HG03103 (cell line): ENCODE data around the gene TMEM244.
"Not testable (repeated sequence)": the region's sequence is repeated elsewhere in the genome, so short reads cannot be mapped to it uniquely, and the experiment has no call there.

ENCODE experiments used
- ATAC-seq: cut with Tn5 transposase; IDR thresholded peaks from one replicate; pipeline ENCODE4 v1.9.1; 2021; ENCODE audit warnings: low read depth; ENCODE audit not compliant: unreplicated experiment

Gene TMEM244, protein sequence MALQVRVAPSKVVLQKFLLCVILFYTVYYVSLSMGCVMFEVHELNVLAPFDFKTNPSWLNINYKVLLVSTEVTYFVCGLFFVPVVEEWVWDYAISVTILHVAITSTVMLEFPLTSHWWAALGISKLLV

DNA sequence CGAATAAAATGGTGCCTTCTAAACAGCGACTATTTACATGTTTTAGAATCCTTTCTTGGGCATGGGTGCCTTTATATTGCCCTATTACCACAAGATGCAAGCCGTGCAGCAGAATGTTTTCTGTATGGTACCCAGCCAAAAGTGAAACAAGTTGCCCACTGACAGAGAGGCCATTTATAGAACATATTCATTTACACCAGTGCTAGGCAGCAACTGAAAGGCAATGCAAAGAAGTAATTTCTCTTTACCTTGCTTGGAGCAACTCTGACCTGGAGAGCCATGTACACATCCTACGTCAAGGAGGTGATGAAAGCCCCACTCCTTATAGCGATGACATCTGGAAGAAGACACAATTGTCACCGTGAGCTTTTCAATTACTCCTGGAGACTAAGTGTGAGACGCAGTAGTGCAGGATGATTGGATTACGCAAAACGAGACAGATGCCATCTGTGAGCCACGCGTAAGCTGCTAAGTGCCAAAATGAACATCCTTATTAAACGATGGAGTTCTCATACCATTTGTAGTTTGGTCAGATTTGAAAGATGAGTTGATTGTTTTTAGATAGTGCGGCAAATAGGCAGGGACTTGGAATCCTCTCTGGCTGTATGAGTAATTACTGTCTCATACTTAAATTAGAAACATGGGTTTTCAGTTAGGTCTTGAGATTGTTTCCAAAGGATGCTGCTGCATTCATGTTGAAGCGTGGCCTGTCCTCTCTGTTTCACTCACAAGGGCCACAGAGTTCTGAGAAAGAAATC, at the start of gene TMEM244:
Gene TMEM244, minus strand, starts transcription at position 408 of the 758 bp plus-strand sequence. Its CDS starts 127 bp downstream, at position 281.
- no peak for ATAC-seq

DNA sequence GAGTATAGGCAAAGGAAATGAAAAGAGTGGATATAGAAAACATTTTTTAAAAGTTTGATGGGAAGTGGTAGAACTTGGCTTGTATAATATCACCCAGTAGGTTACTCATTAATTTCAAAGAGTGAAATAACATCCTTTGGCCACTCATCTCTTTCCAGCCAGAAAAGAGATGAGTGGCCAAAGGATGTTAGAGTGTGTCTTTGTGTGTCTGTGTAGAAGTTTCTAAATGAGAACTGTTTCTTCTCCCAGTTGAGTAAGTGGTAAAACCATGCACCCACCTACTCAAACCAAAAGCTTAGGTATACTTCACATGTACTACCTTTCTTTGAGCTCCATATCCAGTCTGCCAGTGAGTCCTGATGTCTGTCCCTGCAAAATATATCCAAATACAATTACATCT, 47.7 kb upstream of the TMEM244 start:
- ATAC-seq = no peak

DNA sequence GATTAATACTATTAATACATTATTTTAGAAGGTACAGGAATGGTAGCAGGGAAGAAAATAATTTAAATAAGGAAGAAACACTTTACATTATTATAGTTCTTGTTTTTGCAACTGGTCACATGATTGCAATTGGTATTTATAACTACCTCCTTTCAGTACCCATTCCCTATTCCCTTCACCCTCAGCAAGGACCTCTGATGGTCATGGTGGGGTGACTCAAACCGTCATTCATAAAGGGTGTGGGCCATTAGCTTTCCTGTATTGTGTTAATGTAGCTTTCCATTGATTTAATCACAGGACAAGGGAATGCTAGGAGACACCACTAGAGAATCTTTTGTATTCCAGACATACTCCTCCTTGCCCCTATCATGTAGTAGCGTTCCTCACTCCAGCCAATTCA, 47.2 kb upstream of the TMEM244 start:
- no peak for ATAC-seq

DNA sequence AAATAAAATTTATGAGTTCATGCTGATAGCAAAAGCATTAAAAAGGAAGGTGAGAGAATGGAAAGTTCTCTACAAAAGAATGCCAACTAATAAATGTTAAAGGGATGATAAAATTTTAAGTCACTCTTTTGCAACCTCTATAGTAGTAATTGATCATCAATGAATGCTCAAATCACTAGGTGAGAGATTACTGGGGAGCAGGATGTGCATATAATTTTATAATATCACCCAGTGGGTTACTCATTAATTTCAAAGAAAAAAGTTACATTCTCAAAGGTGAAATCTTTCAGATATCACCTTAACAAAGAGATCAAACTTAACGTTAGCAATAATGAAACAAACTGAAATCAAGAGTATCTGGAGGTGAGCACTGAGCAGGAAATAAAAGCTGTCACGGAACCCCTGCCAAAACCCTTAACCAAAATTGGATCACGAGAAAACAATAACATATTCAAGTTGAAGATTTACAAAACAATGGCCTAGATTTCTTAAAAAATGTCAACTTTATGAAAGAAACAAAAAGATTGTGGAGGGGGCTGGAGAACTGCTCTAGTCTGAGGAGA, 45.5 kb upstream of the TMEM244 start:
- no peak for ATAC-seq

DNA sequence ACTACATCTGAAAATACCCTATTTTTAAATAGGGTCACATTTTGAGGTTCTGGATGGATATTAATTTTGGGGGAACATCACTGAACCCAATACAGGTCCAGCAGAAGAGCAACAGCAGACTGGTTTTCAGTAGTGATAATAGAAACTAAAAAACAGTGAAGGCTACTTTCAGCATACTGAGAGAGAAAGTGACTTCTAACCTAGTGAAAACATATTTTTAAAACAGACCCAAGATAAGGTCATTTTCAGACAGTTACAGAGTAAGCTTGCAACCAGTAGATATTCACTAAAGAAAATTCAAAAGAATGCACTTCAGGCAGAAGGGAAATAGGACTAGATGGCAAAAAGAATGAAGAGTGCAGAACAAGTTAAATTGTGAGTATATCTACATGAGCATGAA, 42.0 kb upstream of the TMEM244 start:
- no peak for ATAC-seq

DNA sequence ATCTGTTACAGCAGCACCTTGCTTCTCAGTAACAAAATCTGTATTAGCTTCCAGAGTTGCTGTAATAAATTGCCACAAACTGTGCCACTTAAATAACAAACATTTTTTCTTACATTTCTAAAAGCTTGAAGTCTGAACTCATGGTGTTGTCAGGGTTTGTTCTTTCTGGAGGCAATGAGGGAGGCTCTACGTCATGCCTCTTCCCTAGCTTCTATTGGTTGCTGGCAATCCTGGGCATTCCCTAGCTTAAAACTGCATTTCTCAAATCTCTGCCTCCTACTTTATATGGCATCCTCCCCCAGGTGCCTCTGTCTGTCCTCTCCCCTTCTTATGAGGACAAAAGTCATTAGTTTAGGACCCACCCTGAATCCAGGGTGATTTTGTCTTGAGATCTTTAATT, 41.6 kb upstream of the TMEM244 start:
- no peak for ATAC-seq

DNA sequence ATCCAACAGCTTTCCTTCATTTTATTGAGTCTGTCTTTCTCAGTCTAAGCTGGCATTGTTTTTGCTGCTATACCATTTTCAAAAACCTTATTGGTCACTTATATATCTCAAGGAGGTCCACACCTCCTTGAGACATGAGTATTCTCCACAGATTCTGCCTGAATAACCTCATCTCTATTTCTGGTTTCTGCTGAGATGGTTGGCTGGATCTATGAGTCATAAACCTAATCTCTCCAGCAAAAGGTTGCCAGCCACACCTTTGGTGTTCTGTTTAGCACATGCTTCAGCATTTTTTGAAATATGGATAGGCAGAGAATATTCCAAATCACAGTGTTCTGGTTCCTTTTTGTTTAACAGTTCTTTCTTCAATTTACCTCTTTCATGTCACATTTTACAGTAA, 40.8 kb upstream of the TMEM244 start:
- ATAC-seq = no peak

DNA sequence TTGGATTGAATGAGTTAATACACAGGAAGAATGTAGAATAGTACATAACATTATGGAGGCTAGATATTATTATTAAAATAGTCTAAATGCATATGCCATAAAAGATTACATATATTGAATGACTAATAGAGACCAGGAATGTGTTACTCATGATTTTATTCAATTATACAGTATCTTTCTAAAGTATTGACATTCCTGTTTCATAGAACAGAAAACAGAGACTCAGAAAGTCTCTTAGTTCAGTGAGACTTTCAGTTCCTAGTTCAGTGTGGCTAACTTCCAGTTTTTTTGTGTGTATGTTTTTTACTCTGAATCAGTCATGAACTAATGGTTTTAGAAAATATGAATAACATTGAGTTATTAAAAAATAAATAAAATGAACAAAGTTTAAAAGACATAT, 34.6 kb upstream of the TMEM244 start:
- peak; percentile 77 for ATAC-seq

DNA sequence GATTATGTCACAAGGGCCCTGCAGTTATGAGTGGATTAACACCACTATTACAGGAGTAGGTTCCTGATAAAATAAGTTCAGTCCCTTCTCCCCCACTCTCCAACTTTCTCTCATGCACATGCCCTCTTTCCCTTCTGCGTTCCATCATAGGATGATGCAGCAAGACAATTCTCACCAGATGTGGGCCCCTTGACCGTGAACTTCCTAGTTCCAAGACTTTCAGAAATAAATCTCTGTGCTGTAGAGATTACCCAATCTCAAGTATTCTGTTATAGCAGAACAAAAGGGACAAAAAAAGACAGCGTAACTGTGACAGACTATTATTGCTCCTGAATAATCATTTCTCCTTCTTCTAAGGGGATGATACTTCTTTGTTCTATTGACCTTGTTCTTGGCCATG, 33.8 kb upstream of the TMEM244 start:
- no peak for ATAC-seq

DNA sequence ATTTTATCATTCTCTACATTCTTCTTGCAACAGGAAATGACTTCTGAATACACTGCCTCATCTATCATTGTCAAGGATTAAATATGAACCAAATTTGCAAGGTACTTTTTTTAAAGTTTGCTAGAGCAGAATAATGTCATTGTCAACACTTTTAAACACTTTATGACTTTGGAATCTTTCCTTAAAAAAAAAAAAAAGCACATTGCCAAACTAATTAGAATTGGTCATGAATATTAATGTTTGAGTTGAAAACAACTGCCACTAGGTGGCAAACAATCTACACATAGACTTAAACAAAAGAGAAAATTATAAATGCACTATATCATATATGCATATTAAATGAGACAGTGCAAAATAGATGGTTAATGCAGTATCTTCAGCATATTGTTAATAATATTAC, 32.5 kb upstream of the TMEM244 start:
- no peak for ATAC-seq

DNA sequence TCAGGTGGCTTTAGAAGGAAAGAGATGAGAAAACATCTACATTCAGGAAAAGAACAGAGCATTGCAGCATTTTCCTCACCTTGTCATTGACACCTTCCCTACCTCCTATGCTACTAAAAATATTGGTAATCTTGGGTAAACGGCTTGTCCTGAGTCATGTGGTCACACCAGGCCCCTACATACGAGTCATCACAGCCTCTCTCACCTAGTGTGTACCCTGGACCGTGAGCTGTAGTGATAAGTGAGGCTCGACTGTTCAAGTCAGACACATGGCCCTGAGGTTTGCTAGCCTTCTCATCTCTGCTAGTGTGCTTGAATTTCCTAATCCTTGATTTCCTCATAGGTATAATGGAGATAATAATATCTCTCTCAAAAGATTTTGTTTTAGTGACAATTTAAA, 29.6 kb upstream of the TMEM244 start:
- no peak for ATAC-seq

DNA sequence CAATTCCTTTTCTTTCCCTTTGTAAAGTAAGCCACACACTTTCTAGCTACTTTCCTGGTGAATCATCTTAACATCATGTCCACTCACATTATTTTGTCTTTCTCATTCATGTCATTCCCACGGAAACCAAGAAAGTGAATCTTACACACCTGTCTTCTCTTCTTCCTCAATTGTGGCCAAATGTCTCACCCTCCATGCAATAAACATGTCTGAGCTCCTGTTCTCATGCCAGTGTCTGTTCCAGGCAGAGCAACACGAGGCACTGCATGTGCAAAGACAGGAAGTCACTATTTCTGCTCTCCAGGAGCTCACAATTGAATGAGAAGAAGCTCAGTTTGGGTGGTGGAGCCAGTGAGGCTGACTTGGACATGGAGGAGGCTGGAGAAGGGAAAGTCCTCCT, 29.0 kb upstream of the TMEM244 start:
- ATAC-seq = no peak

DNA sequence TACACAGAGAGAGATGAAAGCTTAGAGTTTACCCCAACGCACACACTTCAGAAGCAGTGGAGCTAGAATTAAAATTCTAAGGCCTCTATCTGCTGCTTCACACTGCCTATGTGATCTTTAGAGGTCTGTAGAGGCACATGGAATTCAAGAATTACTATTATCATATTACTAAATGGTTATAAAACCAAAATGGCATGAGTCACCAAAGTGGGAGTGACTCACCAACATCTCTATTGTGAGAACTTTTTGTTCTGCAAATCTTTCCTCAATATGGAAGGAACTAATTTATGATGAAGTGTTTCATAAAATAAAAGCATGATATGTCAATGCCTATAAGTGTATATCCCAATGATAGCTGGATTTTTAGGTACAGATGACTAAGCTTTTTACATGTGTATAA, 28.5 kb upstream of the TMEM244 start:
- no peak for ATAC-seq

DNA sequence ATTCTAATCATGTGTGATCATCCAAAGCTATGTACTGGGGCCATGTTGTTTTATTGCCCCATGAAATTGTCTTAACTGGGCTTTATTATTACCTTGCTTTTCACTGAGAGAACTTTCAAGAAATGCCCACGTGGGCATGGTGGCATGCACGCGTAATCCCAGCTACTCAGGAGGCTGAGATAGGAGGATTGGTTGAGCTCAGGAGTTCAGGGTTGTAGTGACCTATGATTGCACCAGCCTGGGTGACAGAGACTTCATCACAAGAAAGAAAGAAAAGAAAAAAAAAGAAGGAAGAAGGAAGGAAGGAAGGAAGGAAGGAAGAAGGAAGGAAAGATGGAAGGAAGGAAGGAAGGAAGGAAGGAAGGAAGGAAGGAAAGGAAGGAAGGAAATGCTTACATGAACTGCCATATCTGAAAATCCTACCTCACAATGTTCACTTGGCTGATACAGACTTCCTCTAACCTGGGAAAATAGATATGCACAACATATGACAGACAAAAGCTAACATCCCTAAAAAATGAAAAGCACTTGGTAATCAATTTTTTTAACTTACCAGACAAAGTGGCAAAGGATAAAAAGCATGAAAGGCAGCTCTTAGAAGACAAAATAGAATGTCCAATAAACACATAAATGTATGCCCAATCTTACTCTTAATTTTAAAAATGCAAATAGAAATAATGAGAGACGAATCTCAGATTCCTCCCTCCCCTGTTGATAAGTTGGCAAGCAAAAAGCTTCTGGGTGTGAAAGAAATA, 25.5 kb upstream of the TMEM244 start:
- no peak for ATAC-seq

DNA sequence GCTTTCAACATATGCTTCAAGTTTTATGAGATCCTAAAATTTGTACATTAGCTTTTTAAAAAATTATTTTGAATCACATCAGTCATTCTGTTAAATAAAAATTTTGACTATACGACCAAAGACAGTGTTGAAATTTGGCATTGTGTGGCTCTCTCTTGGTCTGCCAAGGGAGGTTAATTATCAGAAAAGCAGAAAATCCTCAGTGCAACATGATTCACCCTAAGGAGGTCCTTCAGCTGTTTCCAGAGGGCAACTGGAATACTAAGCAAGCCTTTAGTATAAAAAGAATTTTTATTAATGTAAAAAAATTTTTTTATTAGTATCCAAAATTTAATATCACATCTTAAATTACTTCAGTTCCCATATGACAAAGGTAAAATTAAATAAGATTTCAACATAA, 23.1 kb upstream of the TMEM244 start:
- no peak for ATAC-seq

DNA sequence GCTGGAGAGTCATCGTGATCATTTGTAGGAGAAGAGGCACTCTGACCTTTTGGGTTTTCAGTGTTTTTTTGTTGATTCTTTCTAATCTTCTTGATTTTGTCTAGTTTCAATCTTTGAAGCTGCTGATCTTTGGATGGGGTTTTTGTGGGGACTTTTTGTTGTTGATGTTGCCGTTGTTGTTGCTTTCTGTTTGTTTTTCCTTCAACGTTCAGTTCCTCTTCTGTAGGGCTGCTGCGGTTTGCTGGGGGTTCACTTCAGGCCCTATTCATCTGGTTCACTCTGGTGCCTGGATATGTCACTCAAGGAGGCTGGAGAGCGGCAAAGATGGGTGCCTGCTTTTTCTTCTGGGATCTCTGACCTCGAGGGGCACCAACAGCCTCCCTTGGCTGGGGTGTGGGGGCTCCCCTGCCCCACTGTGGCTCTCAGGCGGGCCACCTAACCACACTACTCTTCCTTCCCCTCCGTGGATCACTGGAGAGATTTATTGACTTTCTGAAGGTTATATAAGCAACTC, 21.5 kb upstream of the TMEM244 start:
- peak; percentile 79 for ATAC-seq

DNA sequence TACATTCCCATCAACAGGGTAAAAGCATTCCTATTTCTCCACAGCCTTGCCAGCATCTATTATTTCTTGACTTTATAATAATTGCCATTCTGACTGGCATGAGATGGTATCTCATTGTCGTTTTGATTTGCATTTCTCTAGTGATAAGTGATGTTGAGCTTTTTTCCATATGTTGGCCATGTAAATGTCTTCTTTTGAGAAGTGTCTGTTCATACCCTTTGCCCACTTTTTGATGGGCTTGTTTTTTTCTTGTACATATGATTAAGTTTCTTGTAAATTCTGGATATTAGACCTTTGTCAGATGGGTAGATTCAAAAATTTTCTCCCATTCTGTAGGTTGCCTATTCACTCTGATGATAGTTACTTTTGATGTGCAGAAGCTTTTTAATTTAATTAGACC, 16.8 kb upstream of the TMEM244 start:
- not testable (repeated sequence) for ATAC-seq

DNA sequence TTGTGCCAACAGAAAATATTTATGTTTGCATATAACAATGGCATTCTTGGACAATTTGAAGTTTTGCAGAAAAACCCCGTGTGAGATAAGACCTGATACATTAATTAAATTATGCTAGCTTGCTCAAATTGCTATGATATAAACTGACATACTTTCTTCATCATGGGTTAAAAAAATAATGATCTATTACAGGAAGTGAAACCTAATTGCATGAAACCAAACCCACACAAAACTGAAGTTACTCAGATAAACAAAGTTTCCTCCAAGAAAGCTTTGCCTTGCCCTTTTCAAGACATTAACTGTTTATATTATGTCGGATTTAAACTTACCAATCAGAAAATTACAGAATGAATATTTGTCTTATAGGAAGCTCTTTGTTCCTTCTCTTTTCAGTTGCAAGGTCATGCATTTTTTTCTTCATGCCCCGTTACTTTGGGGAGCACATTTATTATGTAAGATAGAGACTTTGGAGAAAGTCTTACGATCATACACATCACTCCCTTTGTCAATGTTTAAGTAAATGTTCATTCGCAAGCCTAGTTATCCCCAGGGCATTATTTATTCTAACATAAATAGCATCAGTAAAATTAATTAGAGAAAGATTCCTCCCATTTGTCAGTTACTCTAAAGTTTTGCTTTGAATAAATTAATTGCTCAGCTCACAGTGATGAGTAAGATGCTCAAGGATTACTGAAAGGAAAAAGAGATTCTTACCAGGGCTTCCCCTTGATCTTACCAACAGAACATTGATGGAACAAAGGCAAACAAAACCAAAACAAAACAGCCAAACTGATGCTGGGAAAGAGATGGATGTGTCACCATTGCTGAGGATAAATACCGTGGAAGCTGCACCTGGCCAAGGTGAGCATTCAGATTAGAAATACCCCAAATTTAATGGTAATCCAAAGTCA, 14.8 kb upstream of the TMEM244 start:
- peak; percentile 84 for ATAC-seq

DNA sequence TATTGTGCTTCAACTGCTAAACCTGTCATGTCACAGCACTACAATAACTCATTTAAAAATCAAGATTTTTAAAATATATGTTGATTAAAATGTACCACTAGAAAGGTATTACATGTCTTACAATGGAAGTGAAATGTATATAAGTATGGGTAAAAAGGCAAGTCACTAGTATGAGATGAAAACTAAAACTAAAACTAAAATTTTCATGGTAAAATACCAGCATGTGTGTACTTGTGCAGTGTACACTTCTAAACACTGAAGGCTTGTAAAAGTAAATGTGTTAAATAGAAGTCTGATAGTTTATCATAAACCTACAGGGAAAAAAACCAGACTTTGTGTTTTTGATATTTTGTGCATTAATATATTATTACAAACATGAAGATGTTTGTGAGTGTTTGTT, 13.7 kb upstream of the TMEM244 start:
- no peak for ATAC-seq

DNA sequence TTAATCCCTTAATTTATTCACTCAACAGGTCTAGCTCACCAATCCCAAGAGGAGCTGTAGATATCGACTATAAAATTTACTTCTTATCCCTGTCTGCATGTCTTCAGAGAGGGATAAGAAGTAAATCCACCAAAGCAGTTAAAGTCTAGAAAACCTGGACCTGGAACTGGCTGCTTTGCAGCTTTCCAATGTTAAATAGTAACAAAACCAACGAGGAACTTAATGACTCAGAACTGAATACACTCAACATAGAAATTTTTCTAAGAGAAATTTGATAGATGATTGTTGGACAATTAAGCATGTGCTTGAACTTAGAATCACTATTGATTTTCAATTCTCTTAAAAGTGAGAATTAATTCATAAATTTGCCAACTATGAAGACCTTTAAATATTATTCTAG, 11.5 kb upstream of the TMEM244 start:
- no peak for ATAC-seq
